Activated CD8-positive, alpha-beta memory T cell treated with anti-CD3 and anti-CD28 coated beads for 4 hours (primary cell): ENCODE results near the gene NXN.
"Not testable (repeated sequence)": the region's sequence is repeated elsewhere in the genome, so short reads cannot be mapped to it uniquely, and the experiment has no call there.

Experiments
- DNase-seq, 2 donors: peaks; one replicate each; pipeline ENCODE4 v3.0.0-alpha.2; 2020; ENCODE audit warnings: low read depth in 2 of 2

Gene NXN

GRCh38 chr17:887551-888209 is 91.9 kb downstream of the NXN start:
- DNase-seq: no peak

GRCh38 chr17:885971-886571 is 93.5 kb downstream of the NXN start:
- no peak for DNase-seq

- DNase-seq: no peak
Measured at GRCh38 chr17:883586-883962, 96.0 kb downstream of the NXN start.

GRCh38 chr17:882827-883585 is 96.6 kb downstream of the NXN start:
- no peak for DNase-seq

GRCh38 chr17:881778-882177 is 97.8 kb downstream of the NXN start:
- no peak for DNase-seq

- no peak for DNase-seq
Measured at GRCh38 chr17:880443-881269, 98.9 kb downstream of the NXN start.

GRCh38 chr17:879546-880442 is 99.8 kb downstream of the NXN start:
- peak in 1 of 2 donors; percentile 32 for DNase-seq

GRCh38 chr17:877630-878029 is 101.9 kb downstream of the NXN start:
- DNase-seq: no peak

GRCh38 chr17:876272-876671 is 103.3 kb downstream of the NXN start:
- no peak for DNase-seq

- DNase-seq: not testable (repeated sequence)
Measured at GRCh38 chr17:874590-874989, 105.0 kb downstream of the NXN start.

- DNase-seq: no peak
Measured at GRCh38 chr17:872855-873254, 106.7 kb downstream of the NXN start.

- DNase-seq: no peak
Measured at GRCh38 chr17:871751-872519, 107.6 kb downstream of the NXN start.

GRCh38 chr17:869567-870525 is 109.7 kb downstream of the NXN start:
- no peak for DNase-seq

- DNase-seq: no peak
Measured at GRCh38 chr17:869086-869485, 110.5 kb downstream of the NXN start.

GRCh38 chr17:867896-868489 is 111.6 kb downstream of the NXN start:
- no peak for DNase-seq

- not testable (repeated sequence) for DNase-seq
Measured at GRCh38 chr17:867238-867637, 112.3 kb downstream of the NXN start.

- no peak for DNase-seq
Measured at GRCh38 chr17:866568-867103, 112.9 kb downstream of the NXN start.

- DNase-seq: no peak
Measured at GRCh38 chr17:864315-864714, 115.3 kb downstream of the NXN start.

GRCh38 chr17:863880-864279 is 115.7 kb downstream of the NXN start:
- no peak for DNase-seq
